Measurements from ENCODE around the gene ACRV1. TPM values are rescaled to one million over a fixed set of nuclear protein-coding genes. Genes with fewer than 3 reads are reported as not detected.

Gene ACRV1
- total RNA-seq, 4 donors from 2014 or later: not detected

GRCh38 chr11:125649465-125650166 is 31.0 kb downstream of the ACRV1 start:
- Histone ChIP-seq H3K9me3 (no peaks in the 10 kb centered on the region), H3K27me3 (no peaks in the 10 kb centered on the region), H3K4me1 (no peaks in the 10 kb centered on the region), H3K27ac (no peak overlapping the region), H3K36me3 (no peaks in the 10 kb centered on the region), H3K4me3 (no peak overlapping the region)
- TF ChIP-seq POLR2A (IDR thresholded peaks at IDR 0.05) (no peak), CTCF (IDR thresholded peaks at IDR 0.05 in 4 of 5, conservative IDR thresholded peaks at IDR 0.05 in 1 of 5) (no peak)
- in situ Hi-C loops (cut with MboI; ENCODE audit: low sequenced_read_pairs in 4 of 4): no loop called here
- intact Hi-C loops (cut with DNase I; ENCODE audit: low total_unique reads): no loop called here
- no peak for DNase-seq
- no peak for ATAC-seq

- TF ChIP-seq CTCF (IDR thresholded peaks at IDR 0.05 in 4 of 5, conservative IDR thresholded peaks at IDR 0.05 in 1 of 5) (no peak), POLR2A (IDR thresholded peaks at IDR 0.05) (no peak)
- Histone ChIP-seq H3K4me3 (no peak overlapping the region), H3K27ac (no peak overlapping the region), H3K9me3 (no peaks in the 10 kb centered on the region), H3K36me3 (no peaks in the 10 kb centered on the region), H3K27me3 (no peaks in the 10 kb centered on the region), H3K4me1 (no peaks in the 10 kb centered on the region)
- in situ Hi-C loops (cut with MboI; ENCODE audit: low sequenced_read_pairs in 4 of 4) (no loop called here), intact Hi-C loops (cut with DNase I; ENCODE audit: low total_unique reads) (no loop called here)
- DNase-seq (no peak), ATAC-seq (no peak)
Observed at GRCh38 chr11:125645871-125646270, 34.8 kb downstream of the ACRV1 start.

GRCh38 chr11:125638315-125638714 is 42.3 kb downstream of the ACRV1 start:
- Histone ChIP-seq H3K27ac (no peak overlapping the region), H3K4me3 (no peak overlapping the region), H3K36me3 (no peaks in the 10 kb centered on the region), H3K9me3 (no peaks in the 10 kb centered on the region), H3K27me3 (no peaks in the 10 kb centered on the region), H3K4me1 (no peaks in the 10 kb centered on the region)
- DNase-seq (no peak), ATAC-seq (no peak)
- TF ChIP-seq POLR2A (IDR thresholded peaks at IDR 0.05): no peak
- TF ChIP-seq CTCF (IDR thresholded peaks at IDR 0.05 in 4 of 5, conservative IDR thresholded peaks at IDR 0.05 in 1 of 5): no peak
- in situ Hi-C loops (cut with MboI; ENCODE audit: low sequenced_read_pairs in 4 of 4) (no loop called here), intact Hi-C loops (cut with DNase I; ENCODE audit: low total_unique reads) (no loop called here)

GRCh38 chr11:125637840-125638239 is 42.8 kb downstream of the ACRV1 start:
- H3K9me3 ChIP-seq: no peaks in the 10 kb centered on the region
- DNase-seq (no peak), ATAC-seq (no peak)
- H3K27ac ChIP-seq: no peak overlapping the region
- H3K27me3 ChIP-seq: no peaks in the 10 kb centered on the region
- H3K4me1 ChIP-seq: no peaks in the 10 kb centered on the region
- H3K36me3 ChIP-seq: no peaks in the 10 kb centered on the region
- TF ChIP-seq POLR2A (IDR thresholded peaks at IDR 0.05) (no peak), CTCF (IDR thresholded peaks at IDR 0.05 in 4 of 5, conservative IDR thresholded peaks at IDR 0.05 in 1 of 5) (no peak)
- in situ Hi-C loops (cut with MboI; ENCODE audit: low sequenced_read_pairs in 4 of 4): no loop called here
- intact Hi-C loops (cut with DNase I; ENCODE audit: low total_unique reads): no loop called here
- H3K4me3 ChIP-seq: no peak overlapping the region

Measured in gastrocnemius medialis (tissue), 4 donors.